GM23338 (cell line): ENCODE results near the gene MEI4. TPM values are rescaled to one million over a fixed set of nuclear protein-coding genes. Genes with fewer than 3 reads are reported as not detected.

Experiments used
- ATAC-seq: fragments of 200-7000 bp; cut with Tn5 transposase; 3 replicates; pipeline ENCODE4 v1.9.1; 2020
- DNase-seq: peaks from one replicate; pipeline ENCODE4 v3.0.0-alpha.2; 2015; ENCODE audit warnings: low spot score
- H2AFZ ChIP-seq: fragments of 200-600 bp; sonication (generic); 2 replicates; pipeline ENCODE4 v1.8.0; 2016; ENCODE audit warnings: antibody characterized with exemption, mild to moderate bottlenecking, moderate library complexity
- H3F3A ChIP-seq: fragments of 200-600 bp; sonication (generic); replicated peaks from 2 replicates; pipeline ENCODE4 v1.8.0; 2017; ENCODE audit warnings: antibody characterized with exemption, mixed run types, low read depth
- H3K27ac ChIP-seq: fragments of 200-600 bp; sonication (generic); 2 replicates; pipeline ENCODE4 v1.6.1; 2016; ENCODE audit warnings: low read depth
- H3K27me3 ChIP-seq: fragments of 200-600 bp; sonication (generic); 2 replicates; pipeline ENCODE4 v1.8.0; 2016; ENCODE audit warnings: mild to moderate bottlenecking, mixed run types, moderate library complexity; ENCODE audit not compliant: insufficient read depth
- H3K36me3 ChIP-seq: fragments of 200-600 bp; sonication (generic); 2 replicates; pipeline ENCODE4 v1.8.0; 2016; ENCODE audit warnings: mild to moderate bottlenecking; ENCODE audit not compliant: insufficient read depth
- H3K4me1 ChIP-seq: fragments of 200-600 bp; sonication (generic); 2 replicates; pipeline ENCODE4 v1.8.0; 2016; ENCODE audit warnings: mild to moderate bottlenecking, moderate library complexity; ENCODE audit not compliant: insufficient read depth
- H3K4me2 ChIP-seq: fragments of 200-600 bp; sonication (generic); 2 replicates; pipeline ENCODE4 v1.7.1; 2017; ENCODE audit warnings: mixed run types
- H3K4me3 ChIP-seq: fragments of 200-600 bp; sonication (generic); 2 replicates; pipeline ENCODE4 v1.6.1; 2016; ENCODE audit warnings: mixed run types
- H3K79me2 ChIP-seq: fragments of 200-600 bp; sonication (generic); replicated peaks from 2 replicates; pipeline ENCODE4 v1.8.0; 2017; ENCODE audit warnings: mild to moderate bottlenecking; ENCODE audit not compliant: insufficient read depth
- H3K9me2 ChIP-seq: fragments of 200-600 bp; sonication (generic); 2 replicates; pipeline ENCODE4 v1.8.0; 2017; ENCODE audit not compliant: insufficient read depth
- H4K20me1 ChIP-seq: fragments of 200-600 bp; sonication (generic); replicated peaks from 2 replicates; pipeline ENCODE4 v1.8.0; 2017; ENCODE audit warnings: mild to moderate bottlenecking; ENCODE audit not compliant: insufficient read depth
- H3K27ac Mint-ChIP-seq: 2 replicates; pipeline ENCODE4 v1.8.0; 2020; ENCODE audit warnings: inconsistent platforms, mild to moderate bottlenecking, moderate library complexity, mixed read lengths
- H3K27me3 Mint-ChIP-seq: 3 replicates; pipeline ENCODE4 v1.8.0; 2022; ENCODE audit warnings: low read depth, mild to moderate bottlenecking, moderate library complexity, mixed read lengths, inconsistent platforms; ENCODE audit not compliant: insufficient read depth, poor library complexity
- H3K36me3 Mint-ChIP-seq: 3 replicates; pipeline ENCODE4 v1.8.0; 2021; ENCODE audit warnings: low read depth, mild to moderate bottlenecking, inconsistent platforms, moderate library complexity, mixed read lengths
- H3K4me1 Mint-ChIP-seq: 3 replicates; pipeline ENCODE4 v1.8.0; 2020; ENCODE audit warnings: mild to moderate bottlenecking, inconsistent platforms, mixed read lengths
- H3K4me3 Mint-ChIP-seq: 3 replicates; pipeline ENCODE4 v1.8.0; 2021; ENCODE audit warnings: moderate library complexity, mild to moderate bottlenecking, inconsistent platforms, mixed read lengths
- H3K9me3 Mint-ChIP-seq: 3 replicates; pipeline ENCODE4 v1.8.0; 2020; ENCODE audit warnings: moderate library complexity, mild to moderate bottlenecking, inconsistent platforms, mixed read lengths
- CREB1 ChIP-seq: fragments of 250-450 bp; sonication (Bioruptor Pico); IDR thresholded peaks from 2 replicates; pipeline ENCODE4 v1.5.0; 2020; ENCODE audit warnings: low read depth, mild to moderate bottlenecking, moderate library complexity
- CTCF ChIP-seq, 2 experiments: fragments of 200-600 bp in 1 of 2; sonication (generic) in 1 of 2; conservative IDR thresholded peaks; 2 replicates each; pipeline versions ENCODE4 v1.5.1 to v1.6.1; 2016 to 2017; ENCODE audit warnings: antibody characterized with exemption in 2 of 2, low read depth in 2 of 2, mild to moderate bottlenecking in 2 of 2, moderate library complexity in 1 of 2
- JUNB ChIP-seq: IDR thresholded peaks from one replicate; pipeline ENCODE4 v1.6.1; 2016; ENCODE audit warnings: antibody characterized with exemption; ENCODE audit not compliant: unreplicated experiment
- NANOG ChIP-seq: IDR thresholded peaks from 2 replicates; pipeline ENCODE4 v1.6.1; 2016; ENCODE audit warnings: antibody characterized with exemption, borderline replicate concordance
- POLR2AphosphoS5 ChIP-seq: IDR thresholded peaks from 2 replicates; pipeline ENCODE4 v1.6.1; 2016; ENCODE audit warnings: antibody characterized with exemption, low read depth
- STAT1 ChIP-seq: IDR thresholded peaks from one replicate; pipeline ENCODE4 v1.6.1; 2016; ENCODE audit warnings: antibody characterized with exemption; ENCODE audit not compliant: unreplicated experiment
- ZNF114 ChIP-seq: fragments of 250-450 bp; sonication (Bioruptor Pico); IDR thresholded peaks from 2 replicates; pipeline ENCODE4 v1.5.0; 2020; ENCODE audit warnings: mild to moderate bottlenecking, moderate library complexity
- ZNF331 ChIP-seq: fragments of 250-450 bp; sonication (Bioruptor Pico); IDR thresholded peaks from 2 replicates; pipeline ENCODE4 v1.5.0; 2020; ENCODE audit warnings: low read depth, mild to moderate bottlenecking, moderate library complexity
- polyA plus RNA-seq: library from polyadenylated mRNA; unstranded; fragments of >200 nt; fragmentation: Nextera tagmentation; extraction: Ambion mirVana; gene quantifications from 2 replicates; pipeline ENCODE4 v1.2.1, GENCODE V29; 2016
- total RNA-seq: library from RNA; depleted of rRNA; stranded (reverse); fragments of >200 nt; shearing (Covaris generic); gene quantifications from 2 replicates; pipeline ENCODE4 v1.2.3, GENCODE V29; 2014
- TF ChIP-seq, protein P1 (sequence below): fragments of 250-450 bp; sonication (Bioruptor Pico); IDR thresholded peaks from 2 replicates; pipeline ENCODE4 v1.5.0; 2020; ENCODE audit warnings: mild to moderate bottlenecking, moderate library complexity

Gene MEI4
- total and polyA plus RNA-seq, 2 experiments from 2014 or later = 0.23 to 0.63 TPM

- TF ChIP-seq, protein P1, sequence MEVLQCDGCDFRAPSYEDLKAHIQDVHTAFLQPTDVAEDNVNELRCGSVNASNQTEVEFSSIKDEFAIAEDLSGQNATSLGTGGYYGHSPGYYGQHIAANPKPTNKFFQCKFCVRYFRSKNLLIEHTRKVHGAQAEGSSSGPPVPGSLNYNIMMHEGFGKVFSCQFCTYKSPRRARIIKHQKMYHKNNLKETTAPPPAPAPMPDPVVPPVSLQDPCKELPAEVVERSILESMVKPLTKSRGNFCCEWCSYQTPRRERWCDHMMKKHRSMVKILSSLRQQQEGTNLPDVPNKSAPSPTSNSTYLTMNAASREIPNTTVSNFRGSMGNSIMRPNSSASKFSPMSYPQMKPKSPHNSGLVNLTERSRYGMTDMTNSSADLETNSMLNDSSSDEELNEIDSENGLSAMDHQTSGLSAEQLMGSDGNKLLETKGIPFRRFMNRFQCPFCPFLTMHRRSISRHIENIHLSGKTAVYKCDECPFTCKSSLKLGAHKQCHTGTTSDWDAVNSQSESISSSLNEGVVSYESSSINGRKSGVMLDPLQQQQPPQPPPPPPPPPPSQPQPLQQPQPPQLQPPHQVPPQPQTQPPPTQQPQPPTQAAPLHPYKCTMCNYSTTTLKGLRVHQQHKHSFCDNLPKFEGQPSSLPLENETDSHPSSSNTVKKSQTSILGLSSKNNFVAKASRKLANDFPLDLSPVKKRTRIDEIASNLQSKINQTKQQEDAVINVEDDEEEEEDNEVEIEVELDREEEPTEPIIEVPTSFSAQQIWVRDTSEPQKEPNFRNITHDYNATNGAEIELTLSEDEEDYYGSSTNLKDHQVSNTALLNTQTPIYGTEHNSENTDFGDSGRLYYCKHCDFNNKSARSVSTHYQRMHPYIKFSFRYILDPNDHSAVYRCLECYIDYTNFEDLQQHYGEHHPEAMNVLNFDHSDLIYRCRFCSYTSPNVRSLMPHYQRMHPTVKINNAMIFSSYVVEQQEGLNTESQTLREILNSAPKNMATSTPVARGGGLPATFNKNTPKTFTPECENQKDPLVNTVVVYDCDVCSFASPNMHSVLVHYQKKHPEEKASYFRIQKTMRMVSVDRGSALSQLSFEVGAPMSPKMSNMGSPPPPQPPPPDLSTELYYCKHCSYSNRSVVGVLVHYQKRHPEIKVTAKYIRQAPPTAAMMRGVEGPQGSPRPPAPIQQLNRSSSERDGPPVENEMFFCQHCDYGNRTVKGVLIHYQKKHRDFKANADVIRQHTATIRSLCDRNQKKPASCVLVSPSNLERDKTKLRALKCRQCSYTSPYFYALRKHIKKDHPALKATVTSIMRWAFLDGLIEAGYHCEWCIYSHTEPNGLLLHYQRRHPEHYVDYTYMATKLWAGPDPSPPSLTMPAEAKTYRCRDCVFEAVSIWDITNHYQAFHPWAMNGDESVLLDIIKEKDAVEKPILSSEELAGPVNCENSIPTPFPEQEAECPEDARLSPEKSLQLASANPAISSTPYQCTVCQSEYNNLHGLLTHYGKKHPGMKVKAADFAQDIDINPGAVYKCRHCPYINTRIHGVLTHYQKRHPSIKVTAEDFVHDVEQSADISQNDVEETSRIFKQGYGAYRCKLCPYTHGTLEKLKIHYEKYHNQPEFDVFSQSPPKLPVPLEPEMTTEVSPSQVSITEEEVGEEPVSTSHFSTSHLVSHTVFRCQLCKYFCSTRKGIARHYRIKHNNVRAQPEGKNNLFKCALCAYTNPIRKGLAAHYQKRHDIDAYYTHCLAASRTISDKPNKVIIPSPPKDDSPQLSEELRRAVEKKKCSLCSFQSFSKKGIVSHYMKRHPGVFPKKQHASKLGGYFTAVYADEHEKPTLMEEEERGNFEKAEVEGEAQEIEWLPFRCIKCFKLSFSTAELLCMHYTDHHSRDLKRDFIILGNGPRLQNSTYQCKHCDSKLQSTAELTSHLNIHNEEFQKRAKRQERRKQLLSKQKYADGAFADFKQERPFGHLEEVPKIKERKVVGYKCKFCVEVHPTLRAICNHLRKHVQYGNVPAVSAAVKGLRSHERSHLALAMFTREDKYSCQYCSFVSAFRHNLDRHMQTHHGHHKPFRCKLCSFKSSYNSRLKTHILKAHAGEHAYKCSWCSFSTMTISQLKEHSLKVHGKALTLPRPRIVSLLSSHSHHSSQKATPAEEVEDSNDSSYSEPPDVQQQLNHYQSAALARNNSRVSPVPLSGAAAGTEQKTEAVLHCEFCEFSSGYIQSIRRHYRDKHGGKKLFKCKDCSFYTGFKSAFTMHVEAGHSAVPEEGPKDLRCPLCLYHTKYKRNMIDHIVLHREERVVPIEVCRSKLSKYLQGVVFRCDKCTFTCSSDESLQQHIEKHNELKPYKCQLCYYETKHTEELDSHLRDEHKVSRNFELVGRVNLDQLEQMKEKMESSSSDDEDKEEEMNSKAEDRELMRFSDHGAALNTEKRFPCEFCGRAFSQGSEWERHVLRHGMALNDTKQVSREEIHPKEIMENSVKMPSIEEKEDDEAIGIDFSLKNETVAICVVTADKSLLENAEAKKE (CRISPR knock-in tag) = no peak
- TF ChIP-seq ZNF331 (no peak), POLR2AphosphoS5 (no peak), JUNB (no peak), STAT1 (no peak), CTCF (conservative IDR thresholded peaks at IDR 0.05; ENCODE audit: low read depth in 2 of 2) (no peak), ZNF114 (CRISPR knock-in tag) (no peak), CREB1 (CRISPR knock-in tag) (no peak)
Measured at GRCh38 chr6:77683515-77683914, 30.7 kb downstream of the MEI4 start (continued).

DNA sequence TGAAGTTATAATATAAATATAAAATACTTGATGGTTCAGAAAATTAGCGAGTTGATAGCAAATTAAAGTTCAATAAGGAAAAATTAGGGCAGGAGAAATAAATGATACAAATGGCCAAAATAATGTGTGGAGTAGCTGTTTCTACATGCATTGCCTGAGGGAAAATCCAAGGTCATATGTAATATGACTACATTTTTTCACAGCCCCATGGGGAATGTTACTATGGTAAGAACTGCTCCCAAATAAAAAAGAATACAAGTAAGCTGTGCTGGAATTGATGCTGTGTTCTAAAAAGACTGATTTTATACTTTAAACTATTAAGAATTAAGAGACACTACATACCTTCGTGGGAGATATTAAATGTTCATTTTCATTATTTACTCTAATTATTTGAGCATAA is 34.1 kb downstream of the MEI4 start:
- Mint-ChIP-seq H3K36me3 (no peaks in the 10 kb centered on the region), H3K4me3 (no peak overlapping the region), H3K9me3 (no peaks in the 10 kb centered on the region), H3K27me3 (no peaks in the 10 kb centered on the region), H3K27ac (no peak overlapping the region), H3K4me1 (no peaks in the 10 kb centered on the region)
- no peaks in the 10 kb centered on the region for H3K27me3 ChIP-seq
- no peak overlapping the region for H3K4me2 ChIP-seq
- no peaks in the 10 kb centered on the region for H4K20me1 ChIP-seq
- H2AFZ ChIP-seq = no peak overlapping the region
- H3K36me3 ChIP-seq = no peaks in the 10 kb centered on the region
- ATAC-seq (no peak), DNase-seq (no peak)
- no peaks in the 10 kb centered on the region for H3K79me2 ChIP-seq
- no peak overlapping the region for H3K27ac ChIP-seq
- H3K4me1 ChIP-seq = no peaks in the 10 kb centered on the region
- H3K4me3 ChIP-seq = no peak overlapping the region
- no peaks in the 10 kb centered on the region for H3F3A ChIP-seq
- no peaks in the 10 kb centered on the region for H3K9me2 ChIP-seq
- TF ChIP-seq CTCF (conservative IDR thresholded peaks at IDR 0.05; ENCODE audit: low read depth in 2 of 2) (no peak), NANOG (no peak), STAT1 (no peak)
